K562 (cell line): ENCODE measurements around the gene HS3ST4. TPM values are rescaled to one million over a fixed set of nuclear protein-coding genes. Genes with fewer than 3 reads are reported as not detected.

Source experiments
- ATAC-seq: fragments of 200-7000 bp; cut with Tn5 transposase; 3 replicates; pipeline ENCODE4 v1.9.1; 2020; ENCODE audit warnings: moderate library complexity
- BruUV-seq: library from RNA; stranded (reverse); fragments of 400-500 nt; replicated peaks from 2 replicates; lab custom pipeline; 2021; lab: Mats Ljungman, UMichigan
- CTCF ChIA-PET: fragments of 300-600 bp; formaldehyde crosslinking; extraction: SDS; loops from one replicate; lab custom pipeline; 2021; ENCODE audit warnings: low intra/inter-chr PET ratio; lab: Yijun Ruan, JAX
- POLR2A ChIA-PET: fragments of 300-600, 350-650 bp; sonication (Branson Sonifier 250); formaldehyde crosslinking; extraction: SDS; loops from one replicate; lab custom pipeline; 2021; ENCODE audit warnings: antibody characterized with exemption, inconsistent platforms; lab: Yijun Ruan, JAX
- DNase-seq, 4 experiments: peaks; one replicate each; pipeline versions ENCODE4 v3.0.0 to v3.0.0-alpha.2; 2011 to 2018; ENCODE audit warnings: low spot score in 3 of 4, mixed read lengths in 3 of 4; ENCODE audit errors: extremely low read depth in 1 of 4
- FAIRE-seq: peaks from 2 replicates; lab custom pipeline; 2011; peaks lifted over from hg19 to GRCh38; lab: Jason Lieb, UNC
- H2AFZ ChIP-seq: 2 replicates; pipeline ENCODE4 v1.6.0; 2011; ENCODE audit warnings: low read depth, low read length, control low read depth, inconsistent platforms
- H3K27ac ChIP-seq: fragments of 200-600 bp; 3 replicates; pipeline ENCODE4 v1.8.0; 2011; ENCODE audit warnings: low read depth, mild to moderate bottlenecking, control low read depth, inconsistent platforms, low read length, moderate library complexity, mixed read lengths; ENCODE audit errors: extremely low read depth
- H3K27me3 ChIP-seq, 2 experiments: fragments of 300-600 bp in 1 of 2; 2 replicates in 1 of 2; 3 replicates in 1 of 2; pipeline versions ENCODE4 v1.6.0 to v1.8.0; 2011; ENCODE audit warnings: inconsistent platforms in 2 of 2, low read length in 2 of 2, mild to moderate bottlenecking in 1 of 2, mixed read lengths in 1 of 2, moderate library complexity in 1 of 2; ENCODE audit not compliant: control insufficient read depth in 2 of 2, insufficient read depth in 2 of 2
- H3K36me3 ChIP-seq: fragments of 300-600 bp; 3 replicates; pipeline ENCODE4 v1.8.0; 2011; ENCODE audit warnings: mild to moderate bottlenecking, low read length, inconsistent platforms; ENCODE audit not compliant: control insufficient read depth, insufficient read depth
- H3K4me1 ChIP-seq, 2 experiments: fragments of 200-600 bp in 1 of 2; replicated peaks in 1 of 2; 2 replicates in 1 of 2; 3 replicates in 1 of 2; pipeline versions ENCODE4 v1.5.1 to v1.8.0; 2011; ENCODE audit warnings: inconsistent platforms in 2 of 2, low read length in 2 of 2, mild to moderate bottlenecking in 1 of 2, mixed read lengths in 1 of 2, moderate library complexity in 1 of 2; ENCODE audit not compliant: control insufficient read depth in 2 of 2, insufficient read depth in 2 of 2
- H3K4me2 ChIP-seq: 2 replicates; pipeline ENCODE4 v1.6.1; 2011; ENCODE audit warnings: low read length, control low read depth, inconsistent platforms, mixed read lengths; ENCODE audit not compliant: insufficient read depth
- H3K4me3 ChIP-seq: fragments of 200-600 bp; sonication (generic), shearing (Covaris generic); 2 replicates; pipeline ENCODE4 v1.5.1; 2016; ENCODE audit warnings: control low read depth, inconsistent platforms
- H3K79me2 ChIP-seq: fragments of 200-600 bp; 3 replicates; pipeline ENCODE4 v1.8.0; 2011; ENCODE audit warnings: low read length, inconsistent platforms; ENCODE audit not compliant: control insufficient read depth, insufficient read depth
- H3K9ac ChIP-seq, 2 experiments: 2 replicates each; pipeline versions ENCODE4 v1.6.0 to v1.6.1; 2011; ENCODE audit warnings: low read depth in 2 of 2, low read length in 2 of 2, control low read depth in 1 of 2, inconsistent platforms in 1 of 2, mild to moderate bottlenecking in 1 of 2, mixed read lengths in 1 of 2; ENCODE audit not compliant: insufficient read depth in 1 of 2
- H3K9me1 ChIP-seq: one replicate; pipeline ENCODE4 v1.6.0; 2011; ENCODE audit warnings: inconsistent platforms, mild to moderate bottlenecking, low read length, moderate library complexity; ENCODE audit not compliant: control insufficient read depth, insufficient read depth
- H3K9me3 ChIP-seq: replicated peaks from 2 replicates; pipeline ENCODE4 v1.5.1; 2011; ENCODE audit warnings: low read depth, low read length, inconsistent platforms; ENCODE audit not compliant: control insufficient read depth, insufficient read depth
- H4K20me1 ChIP-seq: replicated peaks from 2 replicates; pipeline ENCODE4 v1.6.1; 2011; ENCODE audit warnings: low read length, inconsistent platforms, mixed read lengths; ENCODE audit not compliant: control insufficient read depth, insufficient read depth
- ERF ChIP-seq: fragments of 450-650 bp; formaldehyde crosslinking; IDR thresholded peaks from 2 replicates; pipeline ENCODE4 v1.4.0; 2020; ENCODE audit warnings: mild to moderate bottlenecking, mixed read lengths
- NFE2 ChIP-seq: IDR thresholded peaks from 2 replicates; pipeline ENCODE4 v1.6.1; 2014; ENCODE audit warnings: antibody characterized with exemption, low read depth
- POLR2G ChIP-seq: fragments of 200-400 bp; formaldehyde crosslinking; IDR thresholded peaks from 2 replicates; pipeline ENCODE4 v1.6.1; 2017; ENCODE audit warnings: low read depth, mild to moderate bottlenecking, antibody characterized with exemption, low read length, moderate library complexity
- SMARCB1 ChIP-seq: IDR thresholded peaks from 2 replicates; pipeline ENCODE4 v1.6.1; 2011; ENCODE audit warnings: improper control_type of control experiment, low read depth; ENCODE audit not compliant: insufficient read length
- ZNF41 ChIP-seq: fragments of 250-450 bp; sonication (Bioruptor Pico); conservative IDR thresholded peaks from 2 replicates; pipeline ENCODE4 v1.4.0; 2020; ENCODE audit warnings: mild to moderate bottlenecking
- WGBS: fragments of 100-300 bp; shearing (Covaris generic); methylation state at CpG from one replicate; pipeline ENCODE4 v1.1.6; 2016; ENCODE audit warnings: low coverage, mixed read lengths; ENCODE audit not compliant: insufficient coverage; ENCODE audit errors: missing lambda C conversion rate; 5-methylcytosine and 5-hydroxymethylcytosine counted together
- in situ Hi-C: fragments of 300-500 bp; cut with MboI; formaldehyde crosslinking; loops from 4 replicates; pipeline ENCODE4 v1.15.0; 2018; ENCODE audit warnings: inconsistent platforms, mixed read lengths
- intact Hi-C: fragments of 100-400 bp; cut with micrococcal nuclease; formaldehyde crosslinking; loops from 2 replicates; pipeline ENCODE4 v1.14.2; 2022
- polyA plus RNA-seq, 8 experiments: library from polyadenylated mRNA; depleted of rRNA in 4 of 8; stranded (reverse) in 5 of 8; unstranded in 3 of 8; fragments of >200 nt; fragmentation: Nextera tagmentation in 2 of 8; fragmentation: Illumina TruSeq in 1 of 8; extraction: Ambion mirVana in 2 of 8; extraction: Trizol in 1 of 8; gene quantifications; 2 replicates each; pipeline versions ENCODE4 v1.2.1 to v1.2.3, GENCODE V29; 2011 to 2014; ENCODE audit warnings: inconsistent platforms in 1 of 8, missing spikeins in 1 of 8
- total RNA-seq, 7 experiments: library from RNA; depleted of rRNA in 6 of 7; stranded (reverse); fragments of >200 nt in 6 of 7; fragmentation: Illumina TruSeq in 2 of 7; extraction: Trizol in 2 of 7; gene quantifications; 2 replicates each; pipeline versions ENCODE4 v1.2.1 to v1.2.3, GENCODE V29; 2011 to 2021; ENCODE audit warnings: low replicate concordance in 1 of 7
- TF ChIP-seq, protein P1 (sequence below): fragments of 250-450 bp; sonication (Bioruptor Pico); IDR thresholded peaks from 2 replicates; pipeline ENCODE4 v1.4.0; 2020; ENCODE audit warnings: mild to moderate bottlenecking, moderate library complexity, borderline replicate concordance

HS3ST4 gene
- total and polyA plus RNA-seq, 9 of the 15 experiments (the other 6 are each of a cell fraction or from before 2014, with no cell fraction given) = not detected

DNA sequence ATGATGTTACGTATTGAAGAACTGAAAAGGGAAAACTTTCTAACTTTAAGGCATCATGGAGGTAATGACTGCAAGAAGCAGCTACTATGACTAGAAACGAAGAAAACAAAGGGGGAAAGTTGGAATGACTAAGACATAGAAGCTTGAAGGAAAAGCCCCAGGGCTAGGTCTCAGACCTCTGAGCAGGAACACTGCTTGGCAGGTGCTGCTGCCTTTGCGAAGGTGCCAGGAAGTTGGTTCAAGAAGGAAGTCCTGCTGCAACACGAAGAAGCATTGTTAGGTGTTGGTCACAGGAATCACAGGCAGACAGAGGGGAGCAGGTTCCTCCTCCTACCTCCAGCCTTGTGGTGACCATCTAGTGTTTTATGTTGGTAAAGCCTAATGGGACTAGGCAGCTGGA is 48.1 kb upstream of the HS3ST4 start:
- FAIRE-seq (no peak), ATAC-seq (no peak)
- POLR2A ChIA-PET = no interaction called here

More for the DNA sequence above, 48.1 kb upstream of the HS3ST4 start:
- H3K27ac ChIP-seq = no peak overlapping the region
- no peaks in the 10 kb centered on the region for H4K20me1 ChIP-seq
- H3K4me1 ChIP-seq = no peaks in the 10 kb centered on the region
- H3K4me2 ChIP-seq = no peak overlapping the region
- TF ChIP-seq SMARCB1 = no peak
- TF ChIP-seq, protein P1, sequence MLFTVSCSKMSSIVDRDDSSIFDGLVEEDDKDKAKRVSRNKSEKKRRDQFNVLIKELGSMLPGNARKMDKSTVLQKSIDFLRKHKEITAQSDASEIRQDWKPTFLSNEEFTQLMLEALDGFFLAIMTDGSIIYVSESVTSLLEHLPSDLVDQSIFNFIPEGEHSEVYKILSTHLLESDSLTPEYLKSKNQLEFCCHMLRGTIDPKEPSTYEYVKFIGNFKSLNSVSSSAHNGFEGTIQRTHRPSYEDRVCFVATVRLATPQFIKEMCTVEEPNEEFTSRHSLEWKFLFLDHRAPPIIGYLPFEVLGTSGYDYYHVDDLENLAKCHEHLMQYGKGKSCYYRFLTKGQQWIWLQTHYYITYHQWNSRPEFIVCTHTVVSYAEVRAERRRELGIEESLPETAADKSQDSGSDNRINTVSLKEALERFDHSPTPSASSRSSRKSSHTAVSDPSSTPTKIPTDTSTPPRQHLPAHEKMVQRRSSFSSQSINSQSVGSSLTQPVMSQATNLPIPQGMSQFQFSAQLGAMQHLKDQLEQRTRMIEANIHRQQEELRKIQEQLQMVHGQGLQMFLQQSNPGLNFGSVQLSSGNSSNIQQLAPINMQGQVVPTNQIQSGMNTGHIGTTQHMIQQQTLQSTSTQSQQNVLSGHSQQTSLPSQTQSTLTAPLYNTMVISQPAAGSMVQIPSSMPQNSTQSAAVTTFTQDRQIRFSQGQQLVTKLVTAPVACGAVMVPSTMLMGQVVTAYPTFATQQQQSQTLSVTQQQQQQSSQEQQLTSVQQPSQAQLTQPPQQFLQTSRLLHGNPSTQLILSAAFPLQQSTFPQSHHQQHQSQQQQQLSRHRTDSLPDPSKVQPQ (CRISPR knock-in tag) = no peak
- no peak for TF ChIP-seq ERF (CRISPR knock-in tag)
- TF ChIP-seq POLR2G = no peak
- no peak for TF ChIP-seq NFE2
- no peak for TF ChIP-seq ZNF41 (CRISPR knock-in tag)
- TF ChIP-seq, all 486 proteins: peak for 0
- Histone ChIP-seq H3K27me3 (peaks cover 5 to 16% of the 10 kb centered on the region in 2 experiments; a peak in 3 of 5 replicates), H3K79me2 (no peaks in the 10 kb centered on the region), H3K9ac (no peak overlapping the region), H2AFZ (no peak overlapping the region), H3K9me1 (no peaks in the 10 kb centered on the region), H3K4me3 (no peak overlapping the region), H3K9me3 (no peaks in the 10 kb centered on the region), H3K36me3 (no peaks in the 10 kb centered on the region)
- DNase-seq = no peak
- CTCF ChIA-PET = no interaction called here
- intact Hi-C loops = no loop called here
- no TSS peak for BruUV-seq
- 0% methylated on average over 4 of the region's 4 CpGs for WGBS
- in situ Hi-C loops = no loop called here
